ENCODE results near the gene PCNX3.
A peak's percentile ranks its signal among the peaks of the same experiment; 100 is the strongest.

DNA sequence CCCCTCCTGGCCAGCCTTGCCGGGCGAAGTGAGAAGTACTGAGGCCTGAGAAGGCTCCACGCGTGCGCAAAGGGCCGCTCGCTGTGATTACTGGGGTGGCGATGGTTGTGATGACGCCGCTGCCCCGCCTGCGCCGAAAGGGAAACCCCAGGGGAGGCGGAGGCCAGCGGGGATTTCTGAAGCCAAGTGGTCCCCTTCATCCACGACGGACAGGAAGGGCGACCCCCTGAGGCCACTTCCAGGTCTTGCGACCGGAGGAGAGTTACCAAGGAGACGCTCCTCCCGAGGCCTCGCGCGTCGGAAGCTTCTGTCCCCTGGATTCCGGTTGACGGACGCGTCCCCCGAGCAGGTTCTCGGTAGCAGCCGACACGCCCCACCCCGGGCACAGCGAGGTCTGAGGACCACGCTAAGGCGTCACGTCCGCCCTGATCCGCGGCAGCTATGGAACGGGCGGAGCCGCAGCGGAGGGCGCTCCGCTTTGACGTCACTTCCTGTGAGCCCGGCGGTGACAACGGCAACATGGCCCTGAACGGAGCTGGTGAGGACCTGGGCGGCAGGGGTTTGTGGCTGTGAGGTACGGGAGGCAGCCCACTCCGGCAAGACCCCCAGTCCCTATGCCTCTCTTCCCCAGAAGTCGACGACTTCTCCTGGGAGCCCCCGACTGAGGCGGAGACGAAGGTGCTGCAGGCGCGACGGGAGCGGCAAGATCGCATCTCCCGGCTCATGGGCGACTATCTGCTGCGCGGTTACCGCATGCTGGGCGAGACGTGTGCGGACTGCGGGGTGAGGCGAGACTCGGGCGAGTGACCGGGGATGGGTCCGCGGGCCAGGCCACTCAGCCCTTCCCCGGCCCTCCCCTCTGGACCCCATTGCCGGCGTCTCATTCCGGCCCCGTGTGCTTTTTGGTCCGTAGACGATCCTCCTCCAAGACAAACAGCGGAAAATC, 45.3 kb upstream of the PCNX3 start, which contains the start of gene ZNRD2:
- TF ChIP-seq, protein P1, sequence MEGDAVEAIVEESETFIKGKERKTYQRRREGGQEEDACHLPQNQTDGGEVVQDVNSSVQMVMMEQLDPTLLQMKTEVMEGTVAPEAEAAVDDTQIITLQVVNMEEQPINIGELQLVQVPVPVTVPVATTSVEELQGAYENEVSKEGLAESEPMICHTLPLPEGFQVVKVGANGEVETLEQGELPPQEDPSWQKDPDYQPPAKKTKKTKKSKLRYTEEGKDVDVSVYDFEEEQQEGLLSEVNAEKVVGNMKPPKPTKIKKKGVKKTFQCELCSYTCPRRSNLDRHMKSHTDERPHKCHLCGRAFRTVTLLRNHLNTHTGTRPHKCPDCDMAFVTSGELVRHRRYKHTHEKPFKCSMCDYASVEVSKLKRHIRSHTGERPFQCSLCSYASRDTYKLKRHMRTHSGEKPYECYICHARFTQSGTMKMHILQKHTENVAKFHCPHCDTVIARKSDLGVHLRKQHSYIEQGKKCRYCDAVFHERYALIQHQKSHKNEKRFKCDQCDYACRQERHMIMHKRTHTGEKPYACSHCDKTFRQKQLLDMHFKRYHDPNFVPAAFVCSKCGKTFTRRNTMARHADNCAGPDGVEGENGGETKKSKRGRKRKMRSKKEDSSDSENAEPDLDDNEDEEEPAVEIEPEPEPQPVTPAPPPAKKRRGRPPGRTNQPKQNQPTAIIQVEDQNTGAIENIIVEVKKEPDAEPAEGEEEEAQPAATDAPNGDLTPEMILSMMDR (IDR thresholded peaks at IDR 0.05), result peak in 2 of 3 donors; percentile 30 to 43
- TF ChIP-seq POLR2AphosphoS5 (IDR thresholded peaks at IDR 0.05), result peak; percentile 92 to 96 (median 96)
